Common myeloid progenitor, CD34-positive (primary cell): ENCODE measurements around the gene ALG10B.

Experiments
- CTCF ChIA-PET: fragments of 350-600 bp; sonication (Branson Sonifier 250); formaldehyde crosslinking; loops from one replicate; lab custom pipeline; 2021; ENCODE audit warnings: antibody characterized with exemption; lab: Charles Lee
- POLR2A ChIA-PET: fragments of 350-600 bp; sonication (Branson Sonifier 250); formaldehyde crosslinking; loops from one replicate; lab custom pipeline; 2021; ENCODE audit warnings: antibody characterized with exemption; lab: Charles Lee
- DNase-seq, 3 donors: peaks; one replicate each; pipeline versions ENCODE4 v3.0.0 to v3.0.0-alpha.2; 2013
- H3K27ac ChIP-seq, 2 experiments: 1 replicate in 1 of 2; 2 replicates in 1 of 2; pipeline ENCODE4 v1.7.0; 2013; ENCODE audit warnings: inconsistent platforms in 2 of 2, low read length in 2 of 2, mild to moderate bottlenecking in 2 of 2, low read depth in 1 of 2, moderate library complexity in 1 of 2; ENCODE audit not compliant: severe bottlenecking in 2 of 2, insufficient read depth in 1 of 2, poor library complexity in 1 of 2
- H3K27me3 ChIP-seq, 5 experiments: replicated peaks in 2 of 5; 1 replicate in 3 of 5; 2 replicates in 2 of 5; pipeline versions ENCODE4 v1.6.1 to v1.7.0; 2013; ENCODE audit warnings: low read length in 4 of 5, mild to moderate bottlenecking in 2 of 5, moderate library complexity in 2 of 5, inconsistent platforms in 1 of 5; ENCODE audit not compliant: insufficient read depth in 5 of 5, control insufficient read depth in 4 of 5
- H3K36me3 ChIP-seq, 4 experiments: 1 replicate in 2 of 4; 2 replicates in 2 of 4; pipeline versions ENCODE4 v1.6.1 to v1.7.0; 2013; ENCODE audit warnings: low read length in 3 of 4, control low read depth in 1 of 4, mild to moderate bottlenecking in 1 of 4; ENCODE audit not compliant: control insufficient read depth in 4 of 4, insufficient read depth in 4 of 4
- H3K4me1 ChIP-seq, 4 experiments: 1 replicate in 3 of 4; 2 replicates in 1 of 4; pipeline versions ENCODE4 v1.6.1 to v1.7.1; 2013; ENCODE audit warnings: low read length in 3 of 4, mild to moderate bottlenecking in 3 of 4, control low read depth in 1 of 4, inconsistent platforms in 1 of 4, moderate library complexity in 1 of 4; ENCODE audit not compliant: control insufficient read depth in 4 of 4, insufficient read depth in 4 of 4; ENCODE audit errors: control extremely low read depth in 1 of 4
- H3K4me3 ChIP-seq, 7 experiments: 1 replicate in 4 of 7; 2 replicates in 3 of 7; pipeline versions ENCODE4 v1.5.1 to v1.7.0; 2013; ENCODE audit warnings: mild to moderate bottlenecking in 7 of 7, low read length in 6 of 7, moderate library complexity in 6 of 7, inconsistent platforms in 2 of 7, low read depth in 2 of 7, control low read depth in 1 of 7; ENCODE audit not compliant: insufficient read depth in 4 of 7, control insufficient read depth in 1 of 7; ENCODE audit errors: extremely low read depth in 1 of 7
- H3K9me3 ChIP-seq, 5 experiments: 1 replicate in 4 of 5; 2 replicates in 1 of 5; pipeline versions ENCODE4 v1.6.1 to v1.7.1; 2013; ENCODE audit warnings: low read length in 4 of 5, mild to moderate bottlenecking in 2 of 5, inconsistent platforms in 1 of 5, low read depth in 1 of 5, moderate library complexity in 1 of 5; ENCODE audit not compliant: control insufficient read depth in 4 of 5, insufficient read depth in 2 of 5; ENCODE audit errors: control extremely low read depth in 1 of 5
- WGBS: methylation state at CpG from one replicate; pipeline ENCODE4 v1.1.5; 2013; ENCODE audit not compliant: insufficient coverage; 5-methylcytosine and 5-hydroxymethylcytosine counted together

ALG10B gene

DNA sequence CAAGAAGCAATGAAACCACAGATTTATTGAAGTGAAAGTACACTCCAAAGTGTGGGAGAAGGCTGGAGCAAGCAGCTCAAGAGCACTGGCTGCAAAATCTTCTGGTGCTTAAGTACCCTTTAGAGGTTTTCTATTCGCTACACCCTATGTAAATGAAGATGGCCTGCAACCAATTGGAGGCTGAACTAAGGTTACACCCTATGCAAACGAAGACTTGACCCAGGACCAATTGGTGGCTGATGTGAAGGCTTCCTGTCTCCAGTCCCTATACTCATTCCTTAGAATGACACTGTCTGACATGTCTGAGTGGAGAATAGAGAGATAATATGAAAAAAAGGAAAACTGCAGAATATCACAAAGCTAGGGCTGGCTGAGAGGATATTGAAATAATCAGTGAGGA is 57.2 kb downstream of the ALG10B start:
- WGBS = no CpG with 5 or more reads among the region's 2 CpGs
- DNase-seq = no peak
- CTCF ChIA-PET = no interaction called here
- Histone ChIP-seq H3K4me1 (no peaks in the 10 kb centered on the region), H3K4me3 (no peak overlapping the region), H3K27me3 (no peaks in the 10 kb centered on the region), H3K9me3 (no peaks in the 10 kb centered on the region), H3K36me3 (no peaks in the 10 kb centered on the region), H3K27ac (no peak overlapping the region)
- POLR2A ChIA-PET = no interaction called here

DNA sequence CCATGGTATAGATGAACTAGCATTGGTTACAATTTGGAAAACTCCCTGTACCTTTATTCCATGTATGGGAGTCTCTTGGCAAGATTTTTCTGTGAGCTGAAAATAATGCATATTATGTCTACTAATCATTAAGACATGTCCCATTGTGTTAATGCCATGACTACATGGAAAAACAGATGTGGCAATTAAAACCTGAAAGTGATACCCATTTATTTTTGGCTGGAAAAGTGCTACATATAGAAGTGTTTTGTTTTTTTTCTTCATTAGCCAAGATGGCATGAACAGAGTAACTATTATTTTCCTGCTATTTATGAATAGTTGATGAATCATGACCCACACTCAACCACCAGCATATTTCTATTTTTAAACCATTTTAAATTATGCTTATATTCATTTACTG is 58.2 kb downstream of the ALG10B start:
- Histone ChIP-seq H3K9me3 (no peaks in the 10 kb centered on the region), H3K4me3 (no peak overlapping the region), H3K4me1 (no peaks in the 10 kb centered on the region), H3K36me3 (no peaks in the 10 kb centered on the region), H3K27ac (no peak overlapping the region), H3K27me3 (no peaks in the 10 kb centered on the region)
- DNase-seq = no peak
- POLR2A ChIA-PET = interaction anchor here (0.6 kb wide), 1 partner anchor 1993 kb away, joined by 10 read pairs; no protein-coding TSS in a partner anchor
- CTCF ChIA-PET = no interaction called here
